HG03378 (cell line): ENCODE measurements around the gene ANXA8.
"Not testable (repeated sequence)": the region's sequence is repeated elsewhere in the genome, so short reads cannot be mapped to it uniquely, and the experiment has no call there.

Source experiments
- ATAC-seq: cut with Tn5 transposase; IDR thresholded peaks from one replicate; pipeline ENCODE4 v1.9.1; 2021; ENCODE audit warnings: mild to moderate bottlenecking, moderate library complexity; ENCODE audit not compliant: unreplicated experiment

ANXA8 gene

DNA sequence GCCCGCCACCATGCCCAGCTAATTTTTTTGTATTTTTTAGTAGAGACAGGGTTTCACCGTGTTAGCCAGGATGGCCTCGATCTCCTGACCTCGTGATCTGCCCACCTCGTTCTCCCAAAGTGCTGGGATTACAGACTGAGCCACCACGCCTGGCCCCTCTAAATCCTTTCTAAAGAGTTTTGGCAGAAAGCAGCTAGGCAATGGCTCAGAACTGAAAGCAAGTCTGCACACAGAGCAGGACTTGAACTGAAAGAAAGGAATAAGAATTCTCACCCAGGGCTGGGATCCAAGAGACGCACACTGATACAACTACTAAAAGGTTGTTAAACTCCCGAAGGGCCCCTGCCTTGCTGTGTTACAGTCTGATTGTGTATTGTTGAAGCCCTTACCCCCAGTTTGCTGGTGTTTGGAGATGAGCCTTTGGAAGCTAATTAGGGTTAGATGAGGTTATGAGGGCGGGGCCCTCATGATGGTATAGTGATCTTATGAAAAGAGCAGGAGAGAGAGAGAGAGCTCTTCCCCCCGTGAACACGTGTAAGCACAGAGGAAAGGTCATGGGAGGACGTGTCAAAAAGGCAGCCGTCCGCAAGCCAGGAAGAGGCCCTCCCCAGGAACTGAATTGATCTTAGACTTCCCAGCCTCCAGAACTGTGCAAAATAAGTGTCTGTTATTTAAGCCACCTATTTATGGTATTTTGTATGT is 18.5 kb downstream of the ANXA8 start:
- ATAC-seq: not testable (repeated sequence)

GRCh38 chr10:47462577-47463358 is 21.1 kb downstream of the ANXA8 start:
- not testable (repeated sequence) for ATAC-seq

GRCh38 chr10:47461261-47461687 is 22.6 kb downstream of the ANXA8 start:
- ATAC-seq: not testable (repeated sequence)

DNA sequence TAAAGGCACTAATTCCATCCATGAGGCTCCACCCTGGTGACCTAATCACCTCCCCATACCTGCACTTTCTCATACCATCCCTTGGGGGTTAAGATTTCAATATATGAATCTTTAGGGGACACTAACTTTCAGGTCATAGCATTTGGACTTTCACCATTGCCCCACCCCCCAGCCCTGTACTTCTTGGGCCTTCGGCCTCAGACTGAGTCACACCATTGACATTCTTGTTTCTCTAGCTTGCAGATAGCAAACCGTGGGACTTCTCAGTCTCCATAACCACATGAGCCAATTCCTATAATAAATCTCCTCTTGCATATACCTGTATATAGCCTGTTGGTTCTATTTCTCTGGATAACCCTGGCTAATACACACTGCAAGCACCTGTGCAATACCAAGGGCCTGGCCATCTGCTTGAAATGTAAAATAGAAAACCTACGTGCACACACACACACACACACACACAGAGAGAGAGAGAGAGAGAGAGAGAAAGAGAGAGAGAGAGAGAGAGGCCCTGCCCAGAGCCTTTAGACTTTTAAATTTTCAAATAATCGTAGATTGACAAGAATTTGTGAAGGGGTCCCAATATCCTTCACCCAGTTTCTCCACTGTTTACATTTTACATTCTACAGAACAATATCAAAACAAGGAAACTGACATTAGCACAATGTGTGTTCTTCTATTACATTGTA is 25.3 kb downstream of the ANXA8 start:
- no peak for ATAC-seq

DNA sequence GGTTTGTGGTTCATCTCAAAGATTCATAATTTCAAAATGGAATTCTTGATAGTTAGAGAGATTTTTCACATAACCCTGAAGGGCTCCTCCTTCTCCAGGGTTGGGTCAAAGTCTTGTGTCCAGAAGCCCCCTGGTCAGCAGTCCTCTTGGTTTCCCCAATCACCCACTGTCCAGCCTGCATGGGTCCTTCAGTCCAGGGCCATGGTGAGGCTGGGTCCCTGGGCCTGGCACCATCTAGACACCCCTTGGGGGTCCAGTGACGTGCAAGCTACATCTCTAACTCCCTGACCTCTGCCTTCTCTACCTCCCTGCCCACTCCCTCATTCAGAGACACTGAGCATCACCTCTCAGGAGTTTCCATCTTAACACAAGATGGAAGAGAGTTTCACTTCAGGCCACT is 26.1 kb downstream of the ANXA8 start:
- ATAC-seq: no peak

DNA sequence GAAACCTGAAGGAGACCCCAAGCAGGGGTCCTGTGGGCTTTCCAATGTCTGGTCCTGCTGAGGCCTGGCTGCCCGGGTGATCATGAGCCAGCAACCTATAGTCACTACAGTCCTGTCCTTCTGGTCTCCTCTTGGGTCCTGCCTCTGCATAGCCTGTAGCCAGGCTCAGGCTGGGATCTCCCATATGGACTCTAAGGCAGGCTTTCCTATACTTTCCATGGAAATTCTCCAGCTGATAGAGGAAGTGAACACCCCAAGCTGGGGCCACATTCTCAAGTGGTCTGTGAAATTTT is 26.4 kb downstream of the ANXA8 start:
- no peak for ATAC-seq

DNA sequence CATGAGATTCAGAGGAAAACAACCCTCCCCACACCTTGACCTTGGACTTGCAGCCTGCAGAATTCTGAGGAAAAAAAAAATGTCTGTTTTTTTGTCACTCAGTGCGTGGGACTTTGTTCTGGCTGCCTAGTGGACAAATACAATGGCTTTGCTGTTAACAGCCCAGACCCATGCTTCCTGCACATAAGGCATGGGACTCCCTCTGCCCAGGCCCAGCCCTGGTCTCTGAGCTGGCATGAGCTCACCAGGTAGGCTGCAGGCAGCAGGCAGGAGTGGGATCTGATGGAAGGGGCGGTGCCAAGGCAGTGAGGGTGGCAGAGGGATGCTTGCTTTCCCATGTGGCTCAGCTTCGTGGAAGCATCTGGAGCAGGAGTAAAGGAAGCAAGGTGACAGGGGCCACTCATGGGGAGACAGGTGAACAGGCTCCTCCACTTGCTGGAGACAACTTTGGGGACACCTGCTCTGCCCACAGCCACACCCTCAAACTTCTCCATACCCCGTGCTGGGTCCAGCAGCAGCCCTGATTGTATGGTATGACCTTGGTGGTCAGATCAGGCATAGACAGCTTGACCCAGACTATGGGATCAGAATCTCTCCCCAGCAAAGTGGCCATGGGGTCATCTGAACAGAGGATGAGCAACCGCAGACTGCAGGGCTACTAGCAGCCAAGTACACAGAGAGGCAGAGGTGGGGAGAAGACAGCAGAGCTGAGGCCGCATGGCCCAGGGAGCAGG is 27.0 kb downstream of the ANXA8 start:
- ATAC-seq: no peak

DNA sequence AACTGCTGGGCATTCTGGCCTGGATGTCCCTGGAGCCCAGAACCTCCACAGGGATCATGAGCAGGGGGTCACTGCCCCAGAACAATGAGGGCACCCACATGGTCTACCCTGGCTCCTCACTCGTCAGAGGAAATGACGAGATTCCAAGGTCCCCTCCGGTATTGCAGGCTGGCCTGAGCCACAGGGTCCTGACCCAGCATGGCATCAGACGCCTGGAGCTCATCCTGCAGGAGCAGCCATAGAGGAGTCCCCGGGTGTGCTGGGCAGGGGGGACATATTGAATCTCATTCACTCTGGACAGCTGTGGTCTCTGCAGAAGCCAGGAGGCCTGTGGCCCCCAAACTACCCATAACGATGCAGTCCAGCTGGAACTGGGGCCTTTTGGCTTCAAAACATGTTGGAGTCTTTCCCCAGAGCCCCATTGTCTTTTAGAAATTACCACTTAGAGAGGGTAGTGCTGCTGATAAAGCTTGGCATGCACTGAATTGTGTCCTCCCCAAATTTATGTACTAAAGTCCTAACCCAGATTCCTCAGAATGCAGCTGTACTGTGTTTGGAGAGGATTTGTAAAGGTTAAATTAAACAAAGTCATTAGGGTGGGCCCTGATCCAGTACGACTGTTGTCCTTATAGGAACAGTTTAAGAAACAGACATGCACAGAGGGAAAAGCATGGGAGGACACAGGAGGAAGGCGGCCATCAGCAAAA is 27.7 kb downstream of the ANXA8 start:
- no peak for ATAC-seq

DNA sequence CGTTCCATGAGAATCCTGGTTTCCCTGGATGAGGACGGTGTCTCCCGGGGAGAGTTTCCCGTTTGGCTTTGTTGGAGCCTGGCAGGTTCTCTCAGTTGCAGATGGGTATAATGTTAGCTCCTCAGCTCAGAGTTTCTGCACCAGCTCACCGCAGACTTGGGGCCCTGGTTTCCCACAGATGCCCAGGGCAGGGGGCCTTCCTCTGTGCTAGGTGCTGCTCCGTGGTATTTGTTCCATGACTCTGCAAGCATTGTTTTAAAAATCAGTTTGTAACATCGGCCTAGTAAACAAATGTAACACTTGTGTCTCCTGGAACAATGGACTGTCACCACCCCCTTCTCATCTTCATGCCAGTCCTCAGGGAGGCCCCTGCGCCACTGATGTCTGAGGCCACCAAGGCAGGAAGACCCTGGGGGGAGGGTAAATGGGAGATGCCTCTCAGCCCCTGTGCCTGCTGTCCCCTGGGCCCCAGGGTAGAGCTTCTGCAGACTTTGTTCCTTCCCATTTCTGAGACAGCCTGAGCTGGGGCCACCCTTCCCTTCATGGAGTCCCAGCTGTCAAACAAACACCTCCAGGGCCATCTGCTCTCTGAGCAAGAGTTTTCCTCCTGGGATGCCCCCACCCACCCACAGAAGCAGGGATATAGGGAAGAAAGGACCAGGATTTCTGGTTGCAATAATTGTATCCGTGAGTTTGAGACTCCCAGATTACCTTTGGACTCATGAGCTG is 28.4 kb downstream of the ANXA8 start:
- not testable (repeated sequence) for ATAC-seq

DNA sequence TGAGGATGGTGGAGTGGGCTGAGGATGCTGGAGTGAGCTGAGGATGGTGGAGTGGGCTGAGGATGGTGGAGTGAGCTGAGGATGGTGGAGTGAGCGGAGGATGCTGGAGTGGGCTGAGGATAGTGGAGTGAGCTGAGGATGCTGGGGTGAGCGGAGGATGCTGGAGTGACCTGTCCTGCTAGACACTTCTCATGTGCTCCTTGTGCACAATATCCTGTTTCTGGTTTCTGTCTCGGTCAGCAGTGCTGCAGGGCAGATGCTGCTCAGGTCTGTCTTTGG is 29.2 kb downstream of the ANXA8 start:
- ATAC-seq: no peak

DNA sequence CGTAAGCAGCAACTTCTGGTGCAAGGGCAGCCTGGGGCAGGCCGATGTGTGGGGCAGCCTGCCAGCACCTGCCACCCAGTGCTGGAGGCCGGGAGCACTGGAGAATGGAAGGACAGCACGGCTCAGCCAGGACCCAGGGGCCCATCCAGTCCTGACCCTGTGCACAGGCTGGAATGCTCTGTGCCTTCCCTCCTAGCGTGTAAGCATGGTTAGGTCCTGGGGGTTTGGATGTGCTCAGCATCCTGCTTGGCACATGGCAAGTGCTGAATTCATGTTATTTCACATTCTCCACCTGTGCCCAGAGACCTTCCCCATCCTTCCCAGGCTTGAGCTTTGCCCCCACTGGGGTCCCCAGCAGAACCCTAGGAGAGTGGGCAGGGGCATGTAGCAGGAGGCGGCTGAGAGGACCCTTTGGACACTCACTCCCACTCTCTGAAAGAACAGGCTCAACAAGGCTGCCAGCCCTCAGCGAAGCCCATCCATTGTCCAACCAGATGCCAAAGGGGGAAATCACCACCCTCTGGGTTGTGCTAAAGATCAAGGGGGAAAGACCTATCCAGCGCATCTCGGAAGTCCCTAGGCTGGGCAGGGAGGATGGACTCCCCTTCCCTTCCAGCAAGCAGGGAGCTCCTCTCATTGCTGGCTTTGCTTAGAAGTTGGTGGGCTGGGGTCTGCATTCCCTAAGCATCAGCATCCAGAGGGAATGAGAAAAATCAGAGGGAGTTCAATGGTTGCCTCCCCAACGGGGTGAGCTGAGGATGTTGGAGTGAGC is 29.7 kb downstream of the ANXA8 start:
- ATAC-seq: no peak

DNA sequence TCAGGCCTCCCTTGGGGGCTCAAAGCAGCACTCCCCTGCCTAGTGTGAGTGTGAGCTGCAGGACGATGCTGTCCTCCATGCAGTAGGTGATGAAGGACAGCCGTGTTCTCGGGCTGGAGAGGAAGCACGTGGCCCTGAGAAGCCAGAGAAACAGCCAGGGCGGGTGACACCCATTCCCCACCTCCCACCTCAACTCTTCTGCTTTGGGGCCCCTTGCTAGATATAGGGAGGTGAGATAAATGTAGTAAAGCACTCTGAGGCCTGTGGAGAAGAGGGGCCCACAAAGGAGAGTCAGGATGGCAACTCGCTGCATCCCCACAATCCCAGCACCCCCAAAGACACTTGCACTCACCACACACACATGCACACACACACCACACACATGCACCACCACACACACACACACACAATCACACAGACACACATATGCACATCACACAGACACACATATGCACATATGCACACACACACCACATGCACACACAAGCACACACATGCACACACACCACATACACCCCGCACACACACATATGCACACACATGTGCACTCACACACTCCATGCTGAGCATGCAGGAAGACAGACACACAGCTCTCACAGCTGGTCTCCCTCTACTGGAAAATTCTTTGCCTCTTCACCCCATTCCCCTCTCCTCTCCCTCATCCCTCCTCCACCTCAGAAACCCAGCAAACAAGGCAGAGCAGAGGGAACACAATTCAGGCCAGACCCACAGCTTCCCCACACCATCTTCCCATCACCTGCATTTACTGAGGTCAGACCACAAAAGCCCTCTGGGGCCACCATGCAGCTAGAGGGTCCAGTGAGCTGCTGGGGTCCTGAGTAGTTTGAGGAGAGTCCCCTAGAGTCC is 30.5 kb downstream of the ANXA8 start:
- no peak for ATAC-seq

- no peak for ATAC-seq
These were observed 31.3 kb downstream of the ANXA8 start for GRCh38 chr10:47452495-47453140.

DNA sequence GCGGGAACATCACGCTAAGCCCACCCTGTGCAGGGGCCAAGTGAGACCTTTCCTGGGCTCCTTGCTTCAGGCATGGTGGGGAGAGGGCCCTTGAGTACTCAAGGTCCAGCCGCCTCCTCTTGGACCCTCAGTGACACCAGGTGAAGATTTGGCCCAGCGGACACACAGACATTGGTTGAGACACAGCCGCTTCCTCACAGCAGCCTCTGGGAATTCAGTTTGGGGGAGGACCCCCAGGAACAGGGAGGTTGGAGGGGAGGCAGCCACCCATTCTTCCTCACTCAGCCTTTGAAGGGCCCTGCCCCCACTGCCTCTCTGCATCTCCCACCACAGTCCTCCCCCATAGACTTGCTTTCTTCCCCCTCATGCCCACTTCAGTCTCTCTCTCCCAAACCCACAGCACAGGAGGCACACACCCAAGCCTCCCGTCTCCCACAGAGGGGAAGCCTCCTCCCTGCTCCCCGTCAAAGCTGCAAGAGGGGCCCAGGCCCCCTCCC is 31.9 kb downstream of the ANXA8 start:
- ATAC-seq: no peak

- no peak for ATAC-seq
These were observed 32.5 kb downstream of the ANXA8 start for GRCh38 chr10:47451273-47451997.

DNA sequence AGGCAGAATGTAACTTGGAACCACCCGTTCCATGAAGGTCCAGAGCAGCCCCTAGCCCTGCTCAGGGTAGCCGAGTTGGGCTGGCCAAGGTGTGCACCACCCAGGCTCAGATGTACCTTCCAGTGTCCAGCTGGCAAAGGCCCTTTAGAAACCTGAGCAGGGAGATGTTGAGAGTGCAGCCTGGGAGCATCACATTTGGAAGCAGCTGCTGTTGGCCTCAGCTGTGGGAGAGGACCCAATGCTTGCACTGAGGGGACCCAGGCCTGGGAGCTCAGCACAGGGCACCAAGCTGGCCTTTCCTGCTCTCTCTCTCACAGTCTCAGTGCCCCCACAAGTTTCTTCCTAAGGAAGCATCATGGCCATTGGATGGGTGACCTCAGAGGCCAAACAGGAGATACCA is 33.5 kb downstream of the ANXA8 start:
- no peak for ATAC-seq

- no peak for ATAC-seq
These were observed 33.9 kb downstream of the ANXA8 start for GRCh38 chr10:47449979-47450378.
